ENCODE data around the gene SLC41A3. TPM values are rescaled to one million over a fixed set of nuclear protein-coding genes. Genes with fewer than 3 reads are reported as not detected.
A peak's percentile ranks its signal among the peaks of the same experiment; 100 is the strongest.

The SLC41A3 gene
- total RNA-seq = 58.1 and 58.8 TPM in 2 replicates
- long read RNA-seq, transcript SLC41A3-203 (11 exons, 2,169 nt) = major isoform, 31 of 72 reads
- long read RNA-seq, transcript SLC41A3-208 (6 exons, 2,351 nt) = minor isoform, 7 of 72 reads
- long read RNA-seq, partial matches to known transcripts = 25 of 72 reads
- long read RNA-seq, other reads (novel, unspliced or antisense) = 5 of 72 reads

DNA sequence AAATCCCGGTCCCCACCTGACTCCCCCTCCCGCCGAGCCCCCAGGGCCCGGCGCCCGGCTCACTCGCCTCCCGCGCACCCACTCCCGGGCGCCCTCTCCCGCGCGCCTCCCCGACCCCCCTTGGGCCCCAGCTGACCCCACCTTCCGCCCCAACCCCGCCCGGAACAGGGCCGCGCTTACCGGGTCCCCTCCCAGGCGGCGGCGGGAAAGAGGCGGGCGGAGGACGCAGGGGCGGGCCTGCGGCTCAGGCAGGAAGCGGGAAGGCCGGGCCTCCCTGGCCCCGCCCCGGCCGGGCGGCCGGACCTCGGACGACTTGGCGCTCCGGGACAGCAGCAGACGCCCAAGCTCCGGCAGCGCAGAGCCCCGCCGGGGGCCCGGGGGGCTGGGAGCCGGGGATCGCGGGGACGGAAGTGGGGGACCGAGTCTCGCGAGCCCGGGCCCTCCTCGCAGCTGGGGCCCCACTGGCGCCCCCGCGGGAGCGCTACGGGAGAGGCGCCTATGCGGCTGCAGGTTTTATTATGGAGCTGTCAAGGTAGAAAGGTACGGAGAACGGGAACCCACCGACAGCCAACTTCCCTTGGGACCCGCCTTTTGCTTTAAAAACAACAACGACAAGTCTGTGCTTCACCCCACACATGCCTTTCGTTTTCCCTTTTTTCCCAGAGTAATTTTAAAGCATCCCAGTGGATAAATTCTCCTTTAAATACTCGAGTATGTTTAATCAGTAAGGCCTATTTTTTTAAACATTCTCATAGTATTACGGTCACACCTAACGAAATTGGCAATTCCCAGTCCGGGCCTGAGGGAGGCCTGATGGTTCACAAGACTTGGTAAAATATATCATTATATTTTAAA is at the start of gene SLC41A3:
TSS of gene SLC41A3 (minus strand) at position 212 of the 855 bp plus-strand sequence. CDS start 15,905 bp downstream, outside the sequence.
- Mint-ChIP-seq H3K4me1 (peaks cover 23% of the 10 kb centered on the region), H3K9me3 (peaks cover 11% of the 10 kb centered on the region), H3K36me3 (ENCODE audit: low read depth) (peaks cover 14% of the 10 kb centered on the region), H3K27me3 (ENCODE audit: low read depth) (no peaks in the 10 kb centered on the region), H3K27ac (ENCODE audit: unreplicated experiment) (peak within 1 kb of the TSS; percentile 57), H3K4me3 (peak within 1 kb of the TSS; percentile 92)
- TF ChIP-seq, protein P1, sequence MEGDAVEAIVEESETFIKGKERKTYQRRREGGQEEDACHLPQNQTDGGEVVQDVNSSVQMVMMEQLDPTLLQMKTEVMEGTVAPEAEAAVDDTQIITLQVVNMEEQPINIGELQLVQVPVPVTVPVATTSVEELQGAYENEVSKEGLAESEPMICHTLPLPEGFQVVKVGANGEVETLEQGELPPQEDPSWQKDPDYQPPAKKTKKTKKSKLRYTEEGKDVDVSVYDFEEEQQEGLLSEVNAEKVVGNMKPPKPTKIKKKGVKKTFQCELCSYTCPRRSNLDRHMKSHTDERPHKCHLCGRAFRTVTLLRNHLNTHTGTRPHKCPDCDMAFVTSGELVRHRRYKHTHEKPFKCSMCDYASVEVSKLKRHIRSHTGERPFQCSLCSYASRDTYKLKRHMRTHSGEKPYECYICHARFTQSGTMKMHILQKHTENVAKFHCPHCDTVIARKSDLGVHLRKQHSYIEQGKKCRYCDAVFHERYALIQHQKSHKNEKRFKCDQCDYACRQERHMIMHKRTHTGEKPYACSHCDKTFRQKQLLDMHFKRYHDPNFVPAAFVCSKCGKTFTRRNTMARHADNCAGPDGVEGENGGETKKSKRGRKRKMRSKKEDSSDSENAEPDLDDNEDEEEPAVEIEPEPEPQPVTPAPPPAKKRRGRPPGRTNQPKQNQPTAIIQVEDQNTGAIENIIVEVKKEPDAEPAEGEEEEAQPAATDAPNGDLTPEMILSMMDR (conservative IDR thresholded peaks at IDR 0.05) = peak; percentile 58
- peak; percentile 73 for DNase-seq (ENCODE audit: low read depth, low spot score)

DNA sequence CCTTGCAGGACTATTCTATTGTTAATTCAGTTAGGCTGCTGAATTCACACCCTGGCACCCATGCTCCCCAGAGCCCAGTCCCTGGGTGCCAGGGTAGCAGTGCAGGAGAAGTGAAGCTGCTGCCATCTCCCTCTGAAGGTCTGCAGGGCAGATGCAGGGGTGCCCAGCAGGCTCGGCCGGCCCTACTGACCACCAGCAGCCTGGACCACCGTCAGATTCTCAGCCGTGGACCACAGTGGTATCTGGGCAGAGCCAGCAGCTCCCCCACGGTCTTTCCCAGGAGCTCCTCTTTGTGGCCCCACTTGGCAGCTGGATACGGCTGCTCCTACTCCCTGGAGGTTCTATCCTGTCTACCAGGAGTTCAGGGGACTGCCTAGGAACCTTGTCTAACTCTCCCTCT is 49.7 kb upstream of the SLC41A3 start:
- no peaks in the 10 kb centered on the region for H3K9me3 Mint-ChIP-seq
- H3K27me3 Mint-ChIP-seq (ENCODE audit: low read depth) = no peaks in the 10 kb centered on the region
- TF ChIP-seq, protein P1 (conservative IDR thresholded peaks at IDR 0.05) = no peak
- H3K4me1 Mint-ChIP-seq = peaks cover 13% of the 10 kb centered on the region
- no peaks in the 10 kb centered on the region for H3K36me3 Mint-ChIP-seq (ENCODE audit: low read depth)
- H3K4me3 Mint-ChIP-seq = no peak overlapping the region
- H3K27ac Mint-ChIP-seq (ENCODE audit: unreplicated experiment) = no peak overlapping the region
- DNase-seq (ENCODE audit: low read depth, low spot score) = no peak

DNA sequence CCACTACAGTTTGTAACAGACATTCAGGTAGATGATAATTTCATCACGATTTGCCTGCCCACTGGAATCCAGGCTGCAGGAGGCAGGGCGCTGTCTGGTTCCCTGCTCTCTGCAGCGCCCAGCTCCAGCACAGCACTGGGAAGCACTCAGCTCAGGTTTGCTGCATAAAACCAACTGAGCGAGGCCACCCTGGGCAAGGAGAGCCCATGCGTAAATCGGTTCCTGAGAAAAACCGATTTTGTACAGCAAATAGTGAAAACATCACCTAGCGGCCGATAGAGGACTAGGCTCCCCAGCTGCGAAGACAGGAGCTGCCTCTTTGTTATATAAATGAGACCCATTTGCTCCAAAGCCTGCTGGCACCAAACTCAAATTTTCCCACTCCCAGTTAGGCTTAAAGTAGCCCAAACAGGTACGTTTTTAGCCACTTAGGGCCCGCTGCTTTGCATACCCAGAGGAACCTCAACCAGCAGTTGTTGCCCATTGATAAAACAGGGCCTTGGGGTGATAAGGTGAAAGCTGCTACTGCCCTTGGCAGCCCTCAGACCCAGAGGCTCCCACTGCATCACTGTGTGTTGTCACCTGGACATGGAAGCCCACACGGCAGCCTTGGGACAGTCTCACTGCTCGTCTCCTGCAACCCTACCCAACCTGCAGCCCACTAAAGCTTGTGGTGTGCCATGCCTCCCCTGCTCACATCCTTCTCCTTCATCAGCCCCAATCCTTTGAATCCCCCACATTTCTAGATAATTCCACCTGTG is 49.0 kb upstream of the SLC41A3 start:
- H3K9me3 Mint-ChIP-seq = no peaks in the 10 kb centered on the region
- H3K4me3 Mint-ChIP-seq = no peak overlapping the region
- no peak for DNase-seq (ENCODE audit: low read depth, low spot score)
- peaks cover 13% of the 10 kb centered on the region for H3K4me1 Mint-ChIP-seq
- no peaks in the 10 kb centered on the region for H3K36me3 Mint-ChIP-seq (ENCODE audit: low read depth)
- TF ChIP-seq, protein P1 (conservative IDR thresholded peaks at IDR 0.05) = peak; percentile 56
- H3K27me3 Mint-ChIP-seq (ENCODE audit: low read depth) = no peaks in the 10 kb centered on the region
- peak overlapping the region; percentile 9 for H3K27ac Mint-ChIP-seq (ENCODE audit: unreplicated experiment)

DNA sequence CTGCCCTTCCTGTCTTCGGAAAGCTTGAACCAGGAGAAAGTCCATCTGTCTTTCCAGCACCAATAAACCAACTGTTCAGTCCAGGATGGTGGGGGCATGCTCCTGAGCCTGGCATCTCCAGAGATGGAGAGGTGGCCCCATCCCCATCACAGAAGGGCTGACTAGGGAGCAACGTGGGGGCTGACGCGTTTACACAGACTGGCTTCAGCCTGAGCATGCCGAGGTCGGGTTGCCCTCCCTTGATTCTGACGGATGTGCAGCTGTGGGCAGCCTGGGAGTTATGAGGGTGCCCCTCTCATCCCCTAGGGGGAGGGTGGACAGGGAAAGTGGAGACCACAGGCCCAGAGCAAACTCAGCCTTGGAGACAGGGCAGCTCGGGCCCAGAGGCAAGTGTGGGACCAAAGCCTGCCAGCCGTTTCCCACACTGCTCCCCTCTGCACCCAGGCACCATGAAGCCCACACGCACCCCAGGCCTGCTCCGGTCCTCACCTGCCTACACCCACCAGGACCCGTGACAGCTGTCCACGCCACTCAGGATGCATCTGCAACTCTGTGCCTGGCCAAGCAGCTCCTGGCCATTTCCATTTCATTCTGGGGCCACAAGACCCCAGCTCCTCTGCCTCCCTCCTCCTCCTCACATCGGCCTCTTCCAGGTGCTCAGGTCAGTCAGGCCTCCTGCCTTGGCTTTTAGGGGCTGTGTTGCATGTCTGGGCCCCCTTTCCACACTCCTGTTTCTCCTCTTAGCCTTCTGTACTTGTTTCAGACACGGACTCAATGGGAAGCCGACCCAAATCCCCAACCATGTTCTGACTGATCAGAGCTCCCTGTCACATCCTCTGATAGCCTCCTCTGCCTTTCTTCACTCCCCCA is 48.2 kb upstream of the SLC41A3 start:
- H3K36me3 Mint-ChIP-seq (ENCODE audit: low read depth) = no peaks in the 10 kb centered on the region
- no peak for DNase-seq (ENCODE audit: low read depth, low spot score)
- TF ChIP-seq, protein P1 (conservative IDR thresholded peaks at IDR 0.05) = no peak
- peak overlapping the region; percentile 9 for H3K27ac Mint-ChIP-seq (ENCODE audit: unreplicated experiment)
- H3K4me1 Mint-ChIP-seq = peaks cover 10% of the 10 kb centered on the region
- no peaks in the 10 kb centered on the region for H3K27me3 Mint-ChIP-seq (ENCODE audit: low read depth)
- no peaks in the 10 kb centered on the region for H3K9me3 Mint-ChIP-seq
- no peak overlapping the region for H3K4me3 Mint-ChIP-seq
